A549 (cell line): Measurements from ENCODE around the gene ELOVL5. TPM values are rescaled to one million over a fixed set of nuclear protein-coding genes. Genes with fewer than 3 reads are reported as not detected.
A peak's percentile ranks its signal among the peaks of the same experiment; 100 is the strongest.

ENCODE experiments used
- ATAC-seq, 2 experiments: fragments of 200-7000 bp in 1 of 2; fragments of >200 bp in 1 of 2; cut with Nextera tagmentation in 1 of 2; cut with Tn5 transposase in 1 of 2; 3 replicates each; pipeline versions ENCODE4 v1.8.0 to v1.9.1; 2018 to 2020; ENCODE audit warnings: mild to moderate bottlenecking in 1 of 2, moderate library complexity in 1 of 2
- CTCF ChIA-PET: fragments of 300-600 bp; sonication (Branson Sonifier 250); formaldehyde crosslinking; extraction: SDS; loops from one replicate; lab custom pipeline; 2021; ENCODE audit warnings: antibody characterized with exemption, inconsistent platforms; lab: Yijun Ruan, JAX
- POLR2A ChIA-PET: fragments of 350-600 bp; formaldehyde crosslinking; extraction: SDS; loops from one replicate; lab custom pipeline; 2021; ENCODE audit warnings: antibody characterized with exemption, inconsistent platforms; lab: Yijun Ruan, JAX
- DNase-seq, 2 experiments: peaks; one replicate each; pipeline versions ENCODE4 v3.0.0 to v3.0.0-alpha.2; 2011 to 2016; ENCODE audit warnings: low read depth in 1 of 2, low spot score in 1 of 2
- FAIRE-seq: peaks from 2 replicates; lab custom pipeline; 2011; peaks lifted over from hg19 to GRCh38; lab: Jason Lieb, UNC
- H3K27ac ChIP-seq, 2 experiments: fragments of >200 bp; sonication (Bioruptor Twin); formaldehyde crosslinking; 3 replicates each; pipeline ENCODE4 v1.5.1; 2016 to 2017
- H3K4me1 ChIP-seq: fragments of >200 bp; sonication (Bioruptor Twin); formaldehyde crosslinking; 3 replicates; pipeline ENCODE4 v1.6.1; 2016
- H3K4me2 ChIP-seq: fragments of >200 bp; sonication (Bioruptor Twin); formaldehyde crosslinking; 3 replicates; pipeline ENCODE4 v1.6.1; 2016
- H3K4me3 ChIP-seq: fragments of >200 bp; sonication (Bioruptor Twin); formaldehyde crosslinking; 3 replicates; pipeline ENCODE4 v1.5.1; 2016
- H3K9me3 ChIP-seq: fragments of >200 bp; sonication (Bioruptor Twin); formaldehyde crosslinking; 3 replicates; pipeline ENCODE4 v1.6.1; 2016
- BHLHE40 ChIP-seq: IDR thresholded peaks from 2 replicates; pipeline ENCODE4 v1.6.1; 2012; ENCODE audit warnings: low read depth, low read length, inconsistent platforms
- CBX8 ChIP-seq: fragments of 200-600 bp; sonication (generic); IDR thresholded peaks from 2 replicates; pipeline ENCODE4 v1.6.1; 2016
- CEBPB ChIP-seq, 2 experiments: fragments of >200 bp in 1 of 2; sonication (Bioruptor Twin) in 1 of 2; formaldehyde crosslinking in 1 of 2; IDR thresholded peaks; 2 replicates each; pipeline ENCODE4 v1.6.1; 2012 to 2016
- CHD2 ChIP-seq: fragments of 150-350 bp; IDR thresholded peaks from 2 replicates; pipeline ENCODE4 v1.6.1; 2014; ENCODE audit warnings: low read length; ENCODE audit not compliant: partially characterized antibody
- CHD4 ChIP-seq: fragments of 200-600 bp; sonication (generic); IDR thresholded peaks from 2 replicates; pipeline ENCODE4 v1.6.1; 2016; ENCODE audit warnings: antibody characterized with exemption, mild to moderate bottlenecking, borderline replicate concordance
- EHMT2 ChIP-seq: fragments of 200-600 bp; sonication (generic); IDR thresholded peaks from 2 replicates; pipeline ENCODE4 v1.6.1; 2016; ENCODE audit warnings: antibody characterized with exemption, low read depth, mild to moderate bottlenecking, moderate library complexity
- FOSB ChIP-seq: fragments of 250-450 bp; sonication (Bioruptor Pico); IDR thresholded peaks from 2 replicates; pipeline ENCODE4 v1.5.0; 2020; ENCODE audit warnings: mild to moderate bottlenecking, moderate library complexity
- HEYL ChIP-seq: fragments of 250-450 bp; sonication (Bioruptor Pico); IDR thresholded peaks from 2 replicates; pipeline ENCODE4 v1.8.0; 2021; ENCODE audit warnings: mild to moderate bottlenecking, moderate library complexity
- HOXA7 ChIP-seq: fragments of 250-450 bp; sonication (Bioruptor Pico); IDR thresholded peaks from 2 replicates; pipeline ENCODE4 v1.5.0; 2020; ENCODE audit warnings: mild to moderate bottlenecking, moderate library complexity
- HOXB13 ChIP-seq: fragments of 250-450 bp; sonication (Bioruptor Pico); IDR thresholded peaks from 2 replicates; pipeline ENCODE4 v1.5.0; 2020; ENCODE audit warnings: low read depth, mild to moderate bottlenecking, moderate library complexity
- HOXB5 ChIP-seq: fragments of 250-450 bp; sonication (Bioruptor Pico); IDR thresholded peaks from 2 replicates; pipeline ENCODE4 v1.5.0; 2020; ENCODE audit warnings: mild to moderate bottlenecking, moderate library complexity
- JUNB ChIP-seq: fragments of >200 bp; sonication (Bioruptor Twin); formaldehyde crosslinking; IDR thresholded peaks from 2 replicates; pipeline ENCODE4 v1.6.1; 2016
- KDM1A ChIP-seq: fragments of 200-600 bp; sonication (generic); IDR thresholded peaks from 2 replicates; pipeline ENCODE4 v1.6.1; 2016; ENCODE audit warnings: low read depth, mild to moderate bottlenecking
- NPAS2 ChIP-seq: fragments of 250-450 bp; sonication (Bioruptor Pico); IDR thresholded peaks from 2 replicates; pipeline ENCODE4 v1.8.0; 2022; ENCODE audit warnings: mild to moderate bottlenecking, moderate library complexity, borderline replicate concordance
- NR3C1 ChIP-seq: fragments of >200 bp; sonication (Bioruptor Twin); formaldehyde crosslinking; IDR thresholded peaks from 3 replicates; pipeline ENCODE4 v1.6.1; 2017
- POLR2A ChIP-seq: IDR thresholded peaks from 2 replicates; pipeline ENCODE4 v1.6.1; 2012; ENCODE audit warnings: mild to moderate bottlenecking, low read length
- RCOR1 ChIP-seq: fragments of 150-350 bp; IDR thresholded peaks from 2 replicates; pipeline ENCODE4 v1.6.1; 2014; ENCODE audit warnings: antibody characterized with exemption, low read length, low read depth
- RFX5 ChIP-seq: fragments of 450-650 bp; IDR thresholded peaks from 2 replicates; pipeline ENCODE4 v1.7.1; 2014; ENCODE audit warnings: antibody characterized with exemption, mild to moderate bottlenecking, moderate library complexity
- RNF2 ChIP-seq: fragments of 200-600 bp; sonication (generic); IDR thresholded peaks from 2 replicates; pipeline ENCODE4 v1.6.1; 2016; ENCODE audit warnings: low read depth, mild to moderate bottlenecking, antibody characterized with exemption, moderate library complexity, borderline replicate concordance
- SMC3 ChIP-seq: fragments of >200 bp; sonication (Bioruptor Twin); formaldehyde crosslinking; IDR thresholded peaks from 3 replicates; pipeline ENCODE4 v1.6.1; 2018; ENCODE audit warnings: inconsistent platforms
- ZC3H11A ChIP-seq: fragments of 450-650 bp; IDR thresholded peaks from 2 replicates; pipeline ENCODE4 v1.6.1; 2014; ENCODE audit warnings: antibody characterized with exemption, mild to moderate bottlenecking
- ZFP36 ChIP-seq: fragments of 450-650 bp; IDR thresholded peaks from 2 replicates; pipeline ENCODE4 v1.6.1; 2014; ENCODE audit warnings: borderline replicate concordance; ENCODE audit not compliant: partially characterized antibody
- ZNF302 ChIP-seq: fragments of 250-450 bp; sonication (Bioruptor Pico); IDR thresholded peaks from 2 replicates; pipeline ENCODE4 v1.9.0; 2021; ENCODE audit warnings: inconsistent platforms, mild to moderate bottlenecking, moderate library complexity
- WGBS: methylation state at CpG from one replicate; pipeline ENCODE4 v1.1.6; 2017; ENCODE audit errors: missing lambda C conversion rate; 5-methylcytosine and 5-hydroxymethylcytosine counted together
- polyA plus RNA-seq, 4 experiments: library from polyadenylated mRNA; depleted of rRNA in 3 of 4; stranded (reverse); fragments of >200 nt; fragmentation: RNase III in 1 of 4; extraction: RNeasy Plus Mini Kit Qiagen cat#74134 plus additional on column Dnase treatment in 1 of 4; gene quantifications; 2 replicates in 3 of 4; 3 replicates in 1 of 4; pipeline ENCODE4 v1.2.3, GENCODE V29; 2011 to 2017
- TF ChIP-seq, protein P1 (sequence below): IDR thresholded peaks from 2 replicates; pipeline ENCODE4 v1.6.1; 2012
- TF ChIP-seq, protein P2 (sequence below): fragments of 200-600 bp; sonication (generic); IDR thresholded peaks from 2 replicates; pipeline ENCODE4 v1.6.1; 2016; ENCODE audit warnings: antibody characterized with exemption, mild to moderate bottlenecking, moderate library complexity

The ELOVL5 gene
- polyA plus RNA-seq, 2 of the 4 experiments (the other 2 are of a cell fraction), result 90.9 to 95.4 TPM

DNA sequence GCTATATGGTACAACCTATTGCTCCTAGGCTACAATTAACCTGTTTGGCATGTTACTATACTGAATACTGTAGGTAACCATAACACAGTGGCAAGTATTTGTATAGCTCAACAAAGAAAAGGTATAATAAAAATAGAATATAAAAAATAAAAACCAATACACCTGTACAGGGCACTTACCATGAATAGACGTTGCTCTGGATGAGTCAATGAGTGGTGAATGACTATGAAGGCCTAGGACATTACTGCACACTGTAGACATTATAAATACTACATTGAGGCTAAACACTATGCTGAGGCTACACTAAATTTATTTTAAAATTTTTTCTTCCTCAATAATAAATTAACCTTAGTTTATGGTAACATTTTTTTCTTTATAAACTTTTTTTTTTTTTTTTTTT, 18.6 kb downstream of the ELOVL5 start:
- H3K4me1 ChIP-seq, result peaks cover 37% of the 10 kb centered on the region
- no peak overlapping the region for H3K27ac ChIP-seq
- TF ChIP-seq FOSB (CRISPR knock-in tag), result no peak
- TF ChIP-seq HOXB5 (CRISPR knock-in tag), result no peak
- no peak for TF ChIP-seq POLR2A
- TF ChIP-seq, protein P1, sequence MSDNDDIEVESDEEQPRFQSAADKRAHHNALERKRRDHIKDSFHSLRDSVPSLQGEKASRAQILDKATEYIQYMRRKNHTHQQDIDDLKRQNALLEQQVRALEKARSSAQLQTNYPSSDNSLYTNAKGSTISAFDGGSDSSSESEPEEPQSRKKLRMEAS, result no peak
- TF ChIP-seq CHD4, result no peak
- TF ChIP-seq ZFP36, result no peak
- no peak for TF ChIP-seq JUNB
- no peak for TF ChIP-seq NR3C1
- TF ChIP-seq CEBPB (IDR thresholded peaks at IDR 0.05), result no peak
- no peak for TF ChIP-seq KDM1A
- H3K4me2 ChIP-seq, result no peak overlapping the region
- no peaks in the 10 kb centered on the region for H3K9me3 ChIP-seq
- H3K4me3 ChIP-seq, result no peak overlapping the region
- DNase-seq (no peak), FAIRE-seq (no peak), ATAC-seq (no peak)
- WGBS, result 69% methylated on average over 1 of the region's 1 CpG
- ChIA-PET POLR2A (no interaction called here), CTCF (no interaction called here)

DNA sequence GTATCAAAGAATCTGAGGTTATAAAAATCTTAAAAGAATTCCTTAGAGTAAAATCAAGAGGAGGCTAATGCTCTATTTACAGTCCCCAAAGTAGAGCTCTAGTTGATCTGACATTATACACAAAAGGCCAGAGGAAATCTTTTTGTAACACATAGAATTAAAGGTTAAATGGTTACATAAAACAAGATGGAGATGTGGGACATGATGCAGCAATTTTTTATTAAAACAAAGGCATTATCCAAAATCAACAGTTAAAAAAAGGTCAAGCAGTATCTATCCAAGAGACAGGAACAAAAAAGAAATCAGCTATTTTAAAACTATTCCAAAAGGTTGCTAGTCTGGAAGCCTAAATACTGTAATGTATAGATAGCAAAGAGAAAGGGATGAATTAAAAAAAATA, 20.4 kb downstream of the ELOVL5 start:
- CTCF ChIA-PET, result interaction anchor here (1.0 to 1.7 kb wide), 3 partner anchors 9 to 156 kb away, joined by 3 to 4 read pairs (median 4); no protein-coding TSS in a partner anchor
- Histone ChIP-seq H3K4me1 (peaks cover 42% of the 10 kb centered on the region), H3K27ac (peak overlapping the region; percentile 82 to 93)
- TF ChIP-seq CHD2 (no peak), NPAS2 (CRISPR knock-in tag) (no peak), NR3C1 (no peak), ZC3H11A (no peak), HOXB13 (no peak), RNF2 (no peak), RCOR1 (no peak), EHMT2 (no peak), CEBPB (IDR thresholded peaks at IDR 0.05) (no peak), CBX8 (no peak), ZNF302 (CRISPR knock-in tag) (no peak), BHLHE40 (no peak), HEYL (CRISPR knock-in tag) (no peak), HOXA7 (CRISPR knock-in tag) (no peak), RFX5 (no peak), SMC3 (no peak)
- TF ChIP-seq, protein P2, sequence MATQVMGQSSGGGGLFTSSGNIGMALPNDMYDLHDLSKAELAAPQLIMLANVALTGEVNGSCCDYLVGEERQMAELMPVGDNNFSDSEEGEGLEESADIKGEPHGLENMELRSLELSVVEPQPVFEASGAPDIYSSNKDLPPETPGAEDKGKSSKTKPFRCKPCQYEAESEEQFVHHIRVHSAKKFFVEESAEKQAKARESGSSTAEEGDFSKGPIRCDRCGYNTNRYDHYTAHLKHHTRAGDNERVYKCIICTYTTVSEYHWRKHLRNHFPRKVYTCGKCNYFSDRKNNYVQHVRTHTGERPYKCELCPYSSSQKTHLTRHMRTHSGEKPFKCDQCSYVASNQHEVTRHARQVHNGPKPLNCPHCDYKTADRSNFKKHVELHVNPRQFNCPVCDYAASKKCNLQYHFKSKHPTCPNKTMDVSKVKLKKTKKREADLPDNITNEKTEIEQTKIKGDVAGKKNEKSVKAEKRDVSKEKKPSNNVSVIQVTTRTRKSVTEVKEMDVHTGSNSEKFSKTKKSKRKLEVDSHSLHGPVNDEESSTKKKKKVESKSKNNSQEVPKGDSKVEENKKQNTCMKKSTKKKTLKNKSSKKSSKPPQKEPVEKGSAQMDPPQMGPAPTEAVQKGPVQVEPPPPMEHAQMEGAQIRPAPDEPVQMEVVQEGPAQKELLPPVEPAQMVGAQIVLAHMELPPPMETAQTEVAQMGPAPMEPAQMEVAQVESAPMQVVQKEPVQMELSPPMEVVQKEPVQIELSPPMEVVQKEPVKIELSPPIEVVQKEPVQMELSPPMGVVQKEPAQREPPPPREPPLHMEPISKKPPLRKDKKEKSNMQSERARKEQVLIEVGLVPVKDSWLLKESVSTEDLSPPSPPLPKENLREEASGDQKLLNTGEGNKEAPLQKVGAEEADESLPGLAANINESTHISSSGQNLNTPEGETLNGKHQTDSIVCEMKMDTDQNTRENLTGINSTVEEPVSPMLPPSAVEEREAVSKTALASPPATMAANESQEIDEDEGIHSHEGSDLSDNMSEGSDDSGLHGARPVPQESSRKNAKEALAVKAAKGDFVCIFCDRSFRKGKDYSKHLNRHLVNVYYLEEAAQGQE, result no peak
- TF ChIP-seq, all 56 proteins: peak for 0
- FAIRE-seq (no peak), ATAC-seq (no peak), DNase-seq (no peak)
- POLR2A ChIA-PET, result interaction anchor here (0.8 kb wide), 1 partner anchor 31 kb away, joined by 3 read pairs; no protein-coding TSS in a partner anchor
- Histone ChIP-seq H3K9me3 (no peaks in the 10 kb centered on the region), H3K4me3 (no peak overlapping the region), H3K4me2 (peak overlapping the region; percentile 84)
